Measurements from ENCODE around the gene SEPTIN5.

The SEPTIN5 gene

DNA sequence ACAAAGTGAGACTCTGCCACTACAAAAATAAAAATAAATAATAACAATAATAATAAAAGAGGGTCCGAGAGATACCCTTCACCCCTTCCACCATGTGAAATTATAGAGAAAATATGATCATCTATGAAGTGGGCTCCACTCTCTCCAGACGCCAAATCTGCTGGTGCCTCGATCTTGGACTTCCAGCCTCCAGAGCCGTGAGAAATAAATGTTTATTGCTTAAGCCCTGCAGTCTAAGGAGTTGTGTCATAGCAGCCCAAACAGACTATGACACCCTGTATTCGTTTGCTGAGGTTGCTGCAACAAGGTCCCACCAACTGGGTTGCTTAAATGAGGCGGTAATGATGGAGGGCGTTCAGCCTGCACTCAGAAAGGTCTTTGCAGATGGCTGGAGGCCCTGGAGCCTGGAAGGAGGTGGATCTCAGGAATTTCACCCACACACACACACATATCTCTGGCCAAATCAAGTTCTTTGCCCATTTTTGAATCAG lies 7.6 kb upstream of the SEPTIN5 start:
- no peak for DNase-seq

DNA sequence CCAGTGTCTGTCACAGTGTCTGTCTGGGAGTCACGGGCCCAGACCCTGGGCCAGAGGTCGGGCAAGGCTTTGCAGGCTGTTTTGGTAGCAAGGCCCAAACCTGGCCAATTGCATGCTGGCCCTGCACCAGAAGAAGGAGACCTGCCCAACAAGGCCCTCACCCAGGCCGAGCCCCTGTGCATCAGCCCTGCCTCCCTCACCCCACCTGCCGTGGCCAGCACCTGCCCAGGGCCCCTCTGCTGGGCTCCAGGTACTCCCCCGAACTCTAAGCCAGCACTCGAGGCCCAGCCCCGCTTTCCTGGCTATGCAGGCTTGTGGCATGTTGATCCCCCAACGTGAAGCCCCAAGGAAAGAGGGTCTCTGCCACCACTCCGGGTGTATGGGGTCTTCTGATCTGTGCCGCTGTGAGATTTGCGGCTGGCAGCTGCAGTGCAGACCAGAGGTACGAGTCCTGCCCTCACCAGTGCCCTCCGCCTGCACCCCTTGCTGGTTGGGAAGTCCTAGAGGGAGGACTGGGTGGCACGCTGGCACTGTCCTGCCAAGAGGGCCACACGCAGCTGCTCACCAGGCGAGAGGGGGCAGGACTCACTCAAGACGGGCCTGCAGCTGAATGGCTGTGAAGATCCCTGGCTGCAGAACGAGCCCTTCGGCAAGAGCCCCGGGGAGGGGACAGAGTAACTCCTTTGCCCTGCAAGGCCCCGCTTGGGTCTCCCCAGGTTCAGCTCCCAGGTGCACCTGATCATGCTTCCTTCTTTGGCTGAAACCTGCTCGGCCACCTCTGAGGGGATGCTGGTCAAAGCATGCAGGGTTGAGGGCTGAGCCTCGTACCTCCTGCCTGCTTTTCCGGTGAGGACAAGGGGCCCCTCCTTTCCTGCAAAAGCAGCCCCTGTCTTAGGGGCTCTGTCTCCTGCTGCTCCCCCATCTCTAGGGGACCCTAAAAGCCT lies 6.7 kb upstream of the SEPTIN5 start:
- DNase-seq, result no peak

DNA sequence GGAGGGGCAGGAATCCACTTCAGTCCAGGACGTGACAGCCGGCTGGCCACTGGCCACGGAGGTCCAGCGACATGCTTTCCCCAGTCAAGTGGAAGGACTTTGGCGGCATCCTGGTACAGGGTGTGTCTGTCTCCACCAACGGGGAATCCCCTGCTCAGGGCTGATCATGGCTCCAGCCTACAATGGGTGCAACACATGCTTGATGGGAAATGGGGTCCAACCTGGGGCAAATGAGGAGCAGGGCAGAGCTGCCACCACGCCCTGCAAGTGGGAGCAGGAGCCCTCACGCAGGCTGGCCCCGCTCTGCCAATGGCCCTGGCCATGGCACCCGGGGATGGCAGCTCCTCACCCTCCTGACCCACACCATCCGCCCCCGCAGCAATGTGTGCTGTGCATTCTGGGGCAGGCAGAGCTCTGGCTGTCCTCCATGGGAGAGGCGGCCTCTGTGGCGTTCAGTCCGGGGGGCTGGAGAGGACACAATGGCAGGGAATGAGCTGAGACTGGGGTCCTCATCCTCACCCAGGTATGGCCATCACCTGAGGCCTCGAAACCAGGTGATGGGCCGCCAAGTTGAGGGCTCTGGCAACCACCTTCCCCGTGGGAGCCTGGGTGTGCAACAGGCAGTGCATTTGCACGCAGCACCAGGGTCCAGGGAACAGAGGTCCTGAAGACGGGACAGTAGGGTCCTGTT lies 5.8 kb upstream of the SEPTIN5 start:
- DNase-seq, result no peak

GRCh38 chr22:19709063-19709769 lies 5.1 kb upstream of the SEPTIN5 start:
- DNase-seq, result no peak

- DNase-seq, result no peak
These were observed 4.1 kb upstream of the SEPTIN5 start for GRCh38 chr22:19710020-19710768.

DNA sequence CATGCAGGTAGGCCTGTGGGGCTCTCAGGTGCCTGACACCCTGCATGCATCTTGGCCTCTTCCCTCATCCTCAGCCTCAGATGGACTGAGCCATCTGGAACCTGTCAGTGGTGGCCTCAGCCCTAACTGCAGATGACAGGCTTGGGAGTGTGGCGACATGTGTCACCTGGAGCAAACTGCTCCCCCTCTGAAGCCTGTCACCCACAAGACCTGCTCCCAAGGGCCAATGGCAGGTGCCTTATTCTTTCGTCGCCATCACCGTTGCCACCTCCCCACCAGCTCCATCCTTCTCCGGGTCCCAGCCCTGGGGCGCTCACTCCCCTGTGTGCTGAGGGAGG lies 3.6 kb upstream of the SEPTIN5 start:
- DNase-seq, result no peak

- no peak for DNase-seq
These were observed 1.1 kb upstream of the SEPTIN5 start for GRCh38 chr22:19713245-19713644.

- no peak for DNase-seq
These were observed 522 bp upstream of the SEPTIN5 start for GRCh38 chr22:19713650-19714311.

DNA sequence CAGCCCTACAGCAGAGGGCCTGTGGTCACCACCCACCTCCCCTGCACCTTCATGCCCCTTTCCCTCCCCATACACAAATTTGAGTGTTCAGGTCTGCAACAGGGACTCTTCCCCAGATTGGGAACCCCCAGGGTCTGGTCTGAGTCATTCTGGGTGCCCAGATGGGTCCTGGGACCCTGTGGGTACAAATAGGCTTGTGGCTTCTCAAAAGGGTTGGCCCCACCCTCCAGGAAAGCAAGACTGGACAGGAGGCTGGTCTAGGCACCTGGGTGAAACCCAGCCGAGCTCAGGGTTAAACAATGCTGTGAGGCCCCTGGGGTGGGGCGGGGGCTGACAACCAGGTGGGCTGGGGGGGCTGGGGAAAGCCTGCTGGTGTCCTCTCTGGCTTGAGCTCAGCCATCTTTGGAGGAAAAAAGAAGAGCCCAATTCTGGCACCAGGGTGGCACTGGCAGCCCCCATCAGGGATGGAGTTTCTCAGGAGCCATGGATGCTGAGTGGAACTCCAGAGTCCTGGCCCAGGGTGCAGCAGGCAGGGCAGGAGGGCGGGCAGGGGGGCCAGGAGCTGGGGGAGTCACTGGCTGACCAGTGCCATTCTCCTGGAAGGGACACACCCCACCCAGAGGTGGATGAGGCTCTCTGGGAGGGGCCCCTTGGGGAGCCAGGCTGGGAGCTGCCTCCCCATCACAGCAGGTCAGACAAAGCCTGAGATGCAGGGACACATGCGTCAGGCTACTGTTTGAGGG lies 1.1 kb downstream of the SEPTIN5 start:
- no peak for DNase-seq

- no peak for DNase-seq
These were observed 1.9 kb downstream of the SEPTIN5 start for GRCh38 chr22:19716041-19716828.

DNA sequence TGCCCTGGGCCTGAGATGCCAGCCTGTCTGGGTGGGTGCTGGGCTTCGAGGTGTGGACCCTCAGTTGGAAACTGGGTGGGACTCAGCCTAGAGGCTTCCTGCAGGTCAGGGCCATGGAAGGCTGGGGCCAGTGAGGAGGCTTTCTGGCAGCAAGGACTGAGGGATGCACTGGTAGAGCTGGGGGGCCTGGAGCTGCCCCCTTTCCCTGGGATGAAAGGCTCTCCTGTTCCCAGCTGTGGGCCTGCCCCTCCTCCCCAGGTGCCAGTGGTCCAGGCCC lies 2.5 kb downstream of the SEPTIN5 start:
- DNase-seq, result no peak

DNA sequence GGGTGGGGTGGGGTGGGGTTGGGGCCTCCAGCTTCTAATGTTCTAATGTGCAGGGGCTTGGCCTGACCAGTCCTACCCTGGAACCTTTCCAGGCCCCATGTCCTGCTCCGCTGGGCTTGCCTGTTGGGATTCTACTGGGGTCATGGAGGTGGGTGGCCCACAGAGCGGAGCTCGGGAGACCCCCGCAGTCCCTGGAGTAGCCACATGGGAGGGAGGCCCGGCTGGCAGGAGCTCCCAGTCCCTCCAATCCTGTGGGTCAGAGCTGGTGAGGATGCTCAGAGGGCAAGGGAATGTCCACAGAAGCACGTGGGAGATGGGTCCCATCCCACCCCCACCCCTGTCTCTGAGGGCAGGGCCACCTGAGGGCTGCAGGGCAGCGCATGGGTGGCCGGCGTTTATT lies 2.9 kb downstream of the SEPTIN5 start:
- no peak for DNase-seq

DNA sequence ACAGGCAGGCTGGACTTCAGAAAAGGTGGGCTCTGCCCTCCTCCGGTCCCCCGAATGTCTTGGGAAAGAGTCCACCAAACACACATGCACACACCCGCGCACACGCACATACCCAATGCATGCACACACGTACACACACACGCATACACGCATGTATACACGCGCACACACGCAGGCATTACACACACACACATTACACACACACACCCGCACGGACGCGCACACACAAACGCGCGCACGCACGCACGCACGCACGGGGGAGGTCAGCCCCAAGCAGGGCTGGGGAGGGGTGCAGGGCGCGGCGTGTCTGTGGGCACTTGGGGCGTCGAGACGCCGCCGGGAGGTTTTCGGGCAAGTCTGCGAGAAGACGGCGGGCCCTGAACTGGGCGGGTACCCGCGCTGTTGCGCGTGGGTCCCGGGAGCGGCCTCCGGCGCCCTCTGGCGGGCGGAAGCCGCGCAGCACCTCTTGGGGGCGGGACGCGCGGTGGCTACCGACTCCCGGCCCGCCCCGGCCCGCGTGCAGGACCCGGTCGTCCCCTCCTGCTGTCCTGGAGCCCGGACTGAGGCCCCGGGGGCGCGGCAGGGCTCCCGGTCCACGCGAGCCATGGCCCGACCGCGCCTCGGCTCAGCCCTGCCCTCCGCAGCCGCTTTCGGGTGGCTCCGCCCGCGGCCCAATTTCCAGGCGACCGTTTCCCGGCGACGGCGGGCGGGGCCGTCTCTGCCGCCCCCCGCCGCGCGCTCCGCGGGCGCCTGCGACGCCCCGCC lies 3.6 kb downstream of the SEPTIN5 start:
- DNase-seq, result peak; percentile 83

GRCh38 chr22:19718456-19719049 lies 4.2 kb downstream of the SEPTIN5 start:
- DNase-seq, result no peak

- DNase-seq, result no peak
These were observed 4.8 kb downstream of the SEPTIN5 start for GRCh38 chr22:19719050-19719482.

GRCh38 chr22:19719488-19720021 lies 5.3 kb downstream of the SEPTIN5 start:
- DNase-seq, result no peak

DNA sequence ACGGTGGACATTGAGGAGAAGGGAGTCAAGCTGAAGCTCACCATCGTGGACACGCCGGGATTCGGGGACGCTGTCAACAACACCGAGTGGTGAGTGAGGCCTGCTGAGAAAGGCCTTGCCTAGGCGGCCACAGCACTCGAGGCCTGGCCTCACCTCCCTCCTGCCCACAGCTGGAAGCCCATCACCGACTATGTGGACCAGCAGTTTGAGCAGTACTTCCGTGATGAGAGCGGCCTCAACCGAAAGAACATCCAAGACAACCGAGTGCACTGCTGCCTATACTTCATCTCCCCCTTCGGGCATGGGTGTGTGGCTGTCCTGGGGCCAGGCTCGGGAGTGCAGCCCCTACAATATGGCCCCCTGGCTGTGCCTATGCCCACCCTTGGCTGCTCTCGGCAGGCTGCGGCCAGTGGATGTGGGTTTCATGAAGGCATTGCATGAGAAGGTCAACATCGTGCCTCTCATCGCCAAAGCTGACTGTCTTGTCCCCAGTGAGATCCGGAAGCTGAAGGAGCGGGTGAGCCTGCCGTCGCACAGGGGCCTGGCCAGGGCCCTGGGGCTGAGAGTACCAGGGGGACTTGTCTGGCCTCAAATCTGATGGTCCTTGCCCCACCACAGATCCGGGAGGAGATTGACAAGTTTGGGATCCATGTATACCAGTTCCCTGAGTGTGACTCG lies 6.0 kb downstream of the SEPTIN5 start:
- DNase-seq, result no peak

- no peak for DNase-seq
These were observed 6.7 kb downstream of the SEPTIN5 start for GRCh38 chr22:19720999-19721329.

Data from stimulated activated CD4-positive, alpha-beta T cell treated with anti-CD3 and anti-CD28 coated beads, Interleukin-15, amount 100 ng/mL, for 24 hours (primary cell).